Tibial nerve (tissue), 4 donors: ENCODE measurements around the gene FN3KRP. TPM values are rescaled to one million over a fixed set of nuclear protein-coding genes. Genes with fewer than 3 reads are reported as not detected.
A peak's percentile ranks its signal among the peaks of the same experiment; 100 is the strongest.

Experiments used
- DNase-seq, 2 donors: peaks; one replicate each; pipeline ENCODE4 v3.0.0-alpha.2; 2019; ENCODE audit warnings: low spot score in 2 of 2
- H3K27ac ChIP-seq, 4 donors: fragments of 200-600 bp; sonication (generic) in 3 of 4; one replicate each; pipeline ENCODE4 v1.5.1; 2017 to 2019; ENCODE audit warnings: mild to moderate bottlenecking in 1 of 4
- H3K27me3 ChIP-seq, 2 donors: fragments of 200-600 bp; sonication (generic) in 1 of 2; one replicate each; pipeline versions ENCODE4 v1.5.1 to v1.6.0; 2017 to 2019
- H3K36me3 ChIP-seq, 3 donors: fragments of 200-600 bp; sonication (generic); one replicate each; pipeline ENCODE4 v1.5.1; 2018 to 2019
- H3K4me1 ChIP-seq, 4 donors: fragments of 200-600 bp; sonication (generic) in 3 of 4; one replicate each; pipeline ENCODE4 v1.5.1; 2017 to 2019
- H3K4me3 ChIP-seq, 4 donors: fragments of 200-600 bp; sonication (generic) in 3 of 4; one replicate each; pipeline ENCODE4 v1.5.1; 2017 to 2019; ENCODE audit warnings: mild to moderate bottlenecking in 1 of 4, moderate library complexity in 1 of 4
- H3K9me3 ChIP-seq, 4 donors: fragments of 200-600 bp; sonication (generic) in 3 of 4; one replicate each; pipeline ENCODE4 v1.5.1; 2017 to 2019
- EP300 ChIP-seq, 2 donors: sonication (generic); formaldehyde crosslinking; IDR thresholded peaks; one replicate each; pipeline ENCODE4 v1.6.1; 2017; ENCODE audit warnings: antibody characterized with exemption in 2 of 2, mild to moderate bottlenecking in 1 of 2
- POLR2A ChIP-seq, 2 donors: fragments of 450-650 bp; IDR thresholded peaks; one replicate each; pipeline ENCODE4 v1.6.1; 2017; ENCODE audit warnings: antibody characterized with exemption in 2 of 2, mild to moderate bottlenecking in 2 of 2, moderate library complexity in 2 of 2
- WGBS, 2 donors: methylation state at CpG; one replicate each; pipeline ENCODE4 v1.1.5; 2018; 5-methylcytosine and 5-hydroxymethylcytosine counted together
- total RNA-seq, 4 donors: library from RNA; depleted of rRNA; stranded (reverse); fragments of >200 nt; gene quantifications; one replicate each; pipeline ENCODE4 v1.1.0, GENCODE V29; 2016
- TF ChIP-seq, protein P1 (sequence below), 5 experiments: fragments of 200-600 bp in 3 of 5; fragments of 450-650 bp in 2 of 5; sonication (generic) in 3 of 5; IDR thresholded peaks; one replicate each; pipeline ENCODE4 v1.5.1; 2016 to 2019; ENCODE audit warnings: antibody characterized with exemption in 5 of 5, mild to moderate bottlenecking in 3 of 5, moderate library complexity in 2 of 5

FN3KRP gene
- total RNA-seq, 4 donors from 2014 or later, result 17.4 to 22.5 (median 21.0) TPM

DNA sequence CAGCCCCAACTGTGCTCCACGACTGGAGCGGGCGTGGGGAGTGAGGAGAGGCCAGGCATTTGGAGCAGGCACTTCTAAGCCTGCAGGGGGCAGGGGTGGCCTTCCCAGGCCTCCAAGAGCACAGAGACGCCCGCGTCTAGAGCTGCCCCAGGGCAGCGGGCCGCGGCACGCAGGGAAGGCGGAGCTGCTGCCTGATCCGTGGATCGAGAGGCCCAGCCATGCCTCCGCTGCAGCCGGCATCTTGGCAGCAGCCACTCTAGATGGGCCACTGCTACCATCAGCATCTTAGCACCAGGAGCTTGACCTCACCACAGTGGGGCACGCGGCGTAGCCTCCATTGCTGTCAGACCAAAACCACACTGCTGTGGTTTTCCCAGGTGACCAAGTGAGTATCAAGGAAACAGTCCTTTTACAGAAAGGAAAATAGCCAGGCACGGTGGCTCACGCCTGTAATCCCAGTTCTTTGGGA is 47.8 kb upstream of the FN3KRP start:
- DNase-seq, result no peak
- Histone ChIP-seq H3K27me3 (no peaks in the 10 kb centered on the region), H3K4me1 (peaks cover 0 to 24% (median 8%) of the 10 kb centered on the region in 4 donors), H3K9me3 (no peaks in the 10 kb centered on the region), H3K36me3 (peaks cover 0 to 21% (median 0%) of the 10 kb centered on the region in 3 donors), H3K27ac (peak overlapping the region in 3 of 4 donors; percentile 65 to 82 (median 67)), H3K4me3 (no peak overlapping the region)
- TF ChIP-seq EP300 (IDR thresholded peaks at IDR 0.05) (peak in 1 of 2 donors; percentile 36), POLR2A (IDR thresholded peaks at IDR 0.05) (no peak)
- TF ChIP-seq, protein P1, sequence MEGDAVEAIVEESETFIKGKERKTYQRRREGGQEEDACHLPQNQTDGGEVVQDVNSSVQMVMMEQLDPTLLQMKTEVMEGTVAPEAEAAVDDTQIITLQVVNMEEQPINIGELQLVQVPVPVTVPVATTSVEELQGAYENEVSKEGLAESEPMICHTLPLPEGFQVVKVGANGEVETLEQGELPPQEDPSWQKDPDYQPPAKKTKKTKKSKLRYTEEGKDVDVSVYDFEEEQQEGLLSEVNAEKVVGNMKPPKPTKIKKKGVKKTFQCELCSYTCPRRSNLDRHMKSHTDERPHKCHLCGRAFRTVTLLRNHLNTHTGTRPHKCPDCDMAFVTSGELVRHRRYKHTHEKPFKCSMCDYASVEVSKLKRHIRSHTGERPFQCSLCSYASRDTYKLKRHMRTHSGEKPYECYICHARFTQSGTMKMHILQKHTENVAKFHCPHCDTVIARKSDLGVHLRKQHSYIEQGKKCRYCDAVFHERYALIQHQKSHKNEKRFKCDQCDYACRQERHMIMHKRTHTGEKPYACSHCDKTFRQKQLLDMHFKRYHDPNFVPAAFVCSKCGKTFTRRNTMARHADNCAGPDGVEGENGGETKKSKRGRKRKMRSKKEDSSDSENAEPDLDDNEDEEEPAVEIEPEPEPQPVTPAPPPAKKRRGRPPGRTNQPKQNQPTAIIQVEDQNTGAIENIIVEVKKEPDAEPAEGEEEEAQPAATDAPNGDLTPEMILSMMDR (IDR thresholded peaks at IDR 0.05), result peak; percentile 55 to 83 (median 69)
- 36 to 39% methylated on average over 17 of the region's 20 CpGs for WGBS, 2 donors

DNA sequence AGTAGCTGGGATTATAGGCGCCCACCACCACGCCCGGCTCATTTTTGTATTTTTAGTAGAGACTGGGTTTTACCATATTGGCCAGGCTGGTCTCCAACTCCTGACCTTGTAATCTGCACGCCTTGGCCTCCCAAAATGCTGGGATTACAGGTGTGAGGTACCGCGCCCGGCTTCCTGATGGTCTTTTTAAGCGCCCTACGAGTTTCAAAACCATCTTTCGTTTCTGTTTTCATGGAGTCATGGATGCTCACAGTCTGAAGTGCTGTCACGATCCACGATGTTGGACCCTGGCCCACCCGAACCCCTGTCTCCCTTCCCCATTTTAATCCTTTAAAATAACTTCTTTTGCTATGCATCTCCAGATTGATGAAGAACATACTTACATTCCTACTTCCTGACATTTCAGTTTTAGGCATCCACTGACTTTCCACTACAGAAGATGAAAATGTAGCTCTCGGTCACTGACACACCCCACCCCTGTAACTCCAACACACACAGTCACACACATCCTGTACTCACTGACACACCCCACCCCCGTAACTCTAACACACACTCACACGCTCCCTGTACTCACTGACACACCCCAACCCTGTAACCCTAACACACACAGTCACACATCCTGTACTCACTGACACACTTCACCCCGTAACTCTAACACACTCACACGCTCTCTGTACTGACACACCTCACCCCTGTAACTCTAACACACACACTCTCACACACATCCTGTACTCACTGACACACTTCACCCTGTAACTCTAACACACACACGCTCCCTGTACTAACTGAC is 45.6 kb upstream of the FN3KRP start:
- Histone ChIP-seq H3K27ac (peak overlapping the region in 3 of 4 donors; percentile 62 to 82 (median 65)), H3K4me1 (peaks cover 0 to 37% (median 10%) of the 10 kb centered on the region in 4 donors), H3K9me3 (no peaks in the 10 kb centered on the region), H3K36me3 (peaks cover 0 to 14% (median 0%) of the 10 kb centered on the region in 3 donors), H3K4me3 (no peak overlapping the region), H3K27me3 (no peaks in the 10 kb centered on the region)
- WGBS, 2 donors, result 84 to 88% methylated on average over 19 of the region's 19 CpGs
- no peak for DNase-seq
- TF ChIP-seq, protein P1 (IDR thresholded peaks at IDR 0.05), result no peak
- TF ChIP-seq POLR2A (IDR thresholded peaks at IDR 0.05) (no peak), EP300 (IDR thresholded peaks at IDR 0.05) (no peak)

DNA sequence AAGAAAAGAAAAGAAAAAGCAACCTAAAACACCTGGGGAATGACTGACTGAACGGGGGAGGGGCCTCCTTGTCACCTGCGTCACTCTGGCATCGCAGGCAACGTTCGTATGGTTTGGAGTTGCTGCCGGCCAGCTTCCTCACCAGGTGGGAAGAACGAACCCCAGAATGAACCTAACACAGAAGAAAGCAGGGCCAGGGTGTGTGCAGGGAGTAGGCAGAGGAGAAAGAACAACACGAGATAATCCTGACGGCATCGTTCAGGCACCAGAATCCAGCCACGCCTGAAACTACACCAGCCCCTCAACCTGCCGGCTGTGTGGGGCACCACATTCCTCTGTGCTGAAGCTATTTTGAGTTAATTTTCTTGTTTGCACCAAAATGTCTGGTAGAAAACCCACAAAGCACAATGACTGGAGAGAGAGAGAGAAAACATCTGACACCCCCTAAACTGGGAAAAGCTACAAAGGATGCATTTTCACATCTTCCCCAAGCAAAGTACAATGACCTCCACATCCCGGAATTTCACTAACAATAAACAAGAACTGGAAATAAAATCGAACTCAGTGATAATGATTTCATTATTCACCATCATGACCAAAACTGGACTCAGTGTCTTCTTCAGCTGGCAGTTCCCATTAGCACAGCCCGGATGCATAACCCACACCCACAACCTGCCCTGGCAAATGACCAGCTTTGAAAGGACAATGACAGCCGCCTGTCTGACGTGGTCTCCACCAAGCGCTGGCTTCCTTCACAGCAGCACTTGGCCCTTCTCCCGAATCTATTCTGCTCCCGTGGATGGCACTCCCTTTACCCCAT is 41.6 kb upstream of the FN3KRP start:
- no peak for DNase-seq
- H3K36me3 ChIP-seq, result no peaks in the 10 kb centered on the region
- 47 to 51% methylated on average over 20 of the region's 20 CpGs for WGBS, 2 donors

DNA sequence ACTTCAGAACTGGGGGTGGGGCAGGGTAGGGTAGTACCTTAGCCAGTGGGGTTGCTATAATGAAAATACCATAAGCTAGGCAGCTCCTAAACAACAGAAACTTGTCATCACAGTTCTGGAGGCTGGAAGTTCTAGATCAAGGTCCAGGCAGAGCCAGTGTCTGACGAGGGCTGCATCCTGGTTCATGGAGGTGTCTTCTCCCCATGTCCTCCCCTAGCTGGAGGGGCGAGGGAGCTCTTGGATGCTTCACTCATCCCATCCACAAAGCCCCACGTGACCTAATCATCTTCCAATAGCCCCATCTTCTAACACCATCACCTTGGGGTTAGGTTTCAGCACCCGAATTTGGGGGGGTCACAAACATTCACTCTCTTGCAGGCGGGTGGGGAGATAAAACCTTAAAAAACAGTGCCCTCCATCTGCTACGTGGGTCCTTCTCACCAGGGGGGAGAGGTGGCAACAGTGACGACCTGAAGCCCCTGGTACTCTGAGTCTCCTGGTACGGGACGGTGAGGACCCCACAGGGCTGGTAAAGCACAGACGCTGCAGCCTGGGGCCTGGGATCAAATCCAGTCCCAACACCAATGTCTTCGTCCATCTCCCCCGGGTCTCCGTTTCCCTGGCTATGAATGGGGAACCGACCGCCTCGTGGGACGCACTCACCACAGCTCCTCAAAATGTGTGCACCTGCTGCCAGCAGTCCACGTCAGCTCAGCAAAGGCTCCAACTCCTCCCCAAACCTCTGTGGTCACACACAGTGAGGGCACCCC is 40.8 kb upstream of the FN3KRP start:
- Histone ChIP-seq H3K27ac (peak overlapping the region in 2 of 4 donors; percentile 73 to 74), H3K36me3 (no peaks in the 10 kb centered on the region), H3K27me3 (no peaks in the 10 kb centered on the region), H3K9me3 (no peaks in the 10 kb centered on the region), H3K4me1 (peaks cover 0 to 24% (median 2%) of the 10 kb centered on the region in 4 donors), H3K4me3 (no peak overlapping the region)
- WGBS, 2 donors, result 84 to 88% methylated on average over 18 of the region's 18 CpGs
- TF ChIP-seq POLR2A (IDR thresholded peaks at IDR 0.05) (no peak), EP300 (IDR thresholded peaks at IDR 0.05) (no peak)
- TF ChIP-seq, protein P1 (IDR thresholded peaks at IDR 0.05), result no peak
- DNase-seq, result no peak

More for the DNA sequence above, 41.6 kb upstream of the FN3KRP start:
- Histone ChIP-seq H3K4me3 (no peak overlapping the region), H3K27me3 (no peaks in the 10 kb centered on the region), H3K27ac (peak overlapping the region in 2 of 4 donors; percentile 73 to 74), H3K4me1 (peaks cover 0 to 29% (median 2%) of the 10 kb centered on the region in 4 donors), H3K9me3 (no peaks in the 10 kb centered on the region)
- TF ChIP-seq POLR2A (IDR thresholded peaks at IDR 0.05), result no peak
- TF ChIP-seq EP300 (IDR thresholded peaks at IDR 0.05), result no peak
- TF ChIP-seq, protein P1 (IDR thresholded peaks at IDR 0.05), result no peak
